ENCODE results near the gene VPS54. TPM values are rescaled to one million over a fixed set of nuclear protein-coding genes. Genes with fewer than 3 reads are reported as not detected.

VPS54 gene
- total RNA-seq, 1 experiment from 2014 or later = 21.2 TPM

GRCh38 chr2:63888490-63889402 is 130.5 kb downstream of the VPS54 start:
- in situ Hi-C loops (cut with HindIII; ENCODE audit: low pct_unique_long_range_greater_than_20kb, low sequenced_read_pairs) (no loop called here), intact Hi-C loops (cut with micrococcal nuclease; ENCODE audit: unreplicated experiment) (loop anchor here (1.0 kb wide), 1 partner anchor 196 kb away; no protein-coding TSS in a partner anchor)
- CTCF ChIA-PET = no interaction called here
- H3K4me3 ChIP-seq (ENCODE audit: low read depth in 2 of 2, low read length in 2 of 2) = no peak overlapping the region
- H3K36me3 ChIP-seq (ENCODE audit: control insufficient read depth, insufficient read depth, low read length) = peaks cover 39% of the 10 kb centered on the region
- POLR2A ChIA-PET = no interaction called here
- BruUV-seq (replicated peaks) = TSS peak; percentile 17
- H3K9me3 ChIP-seq (ENCODE audit: control insufficient read depth, insufficient read depth, low read depth, low read length) = no peaks in the 10 kb centered on the region
- H3K4me1 ChIP-seq (ENCODE audit: control insufficient read depth, insufficient read depth, low read length) = peaks cover 7% of the 10 kb centered on the region; the same call in 1 of the 2 replicates
- DNase-seq (ENCODE audit: low read depth, low spot score) = peak; percentile 30
- no peaks in the 10 kb centered on the region for H3K27me3 ChIP-seq (ENCODE audit: control insufficient read depth, insufficient read depth, low read length)
- TF ChIP-seq SIN3A (IDR thresholded peaks at IDR 0.05; ENCODE audit: borderline replicate concordance, insufficient read depth, low read depth, low read length) (no peak), CTCF (IDR thresholded peaks at IDR 0.05) (peak; percentile 86)
- H3K27ac ChIP-seq (ENCODE audit: low read length) = no peak overlapping the region
- peak; percentile 77 for ATAC-seq

GRCh38 chr2:63888053-63888452 is 131.2 kb downstream of the VPS54 start:
- DNase-seq (ENCODE audit: low read depth, low spot score) (no peak), ATAC-seq (no peak)
- no peak overlapping the region for H3K27ac ChIP-seq (ENCODE audit: low read length)
- in situ Hi-C loops (cut with HindIII; ENCODE audit: low pct_unique_long_range_greater_than_20kb, low sequenced_read_pairs) = no loop called here
- no peaks in the 10 kb centered on the region for H3K27me3 ChIP-seq (ENCODE audit: control insufficient read depth, insufficient read depth, low read length)
- peaks cover 7% of the 10 kb centered on the region; the same call in 1 of the 2 replicates for H3K4me1 ChIP-seq (ENCODE audit: control insufficient read depth, insufficient read depth, low read length)
- intact Hi-C loops (cut with micrococcal nuclease; ENCODE audit: unreplicated experiment) = no loop called here
- no TSS peak for BruUV-seq (replicated peaks)
- no peak overlapping the region for H3K4me3 ChIP-seq (ENCODE audit: low read depth in 2 of 2, low read length in 2 of 2)
- CTCF ChIA-PET = no interaction called here
- TF ChIP-seq, protein P1, sequence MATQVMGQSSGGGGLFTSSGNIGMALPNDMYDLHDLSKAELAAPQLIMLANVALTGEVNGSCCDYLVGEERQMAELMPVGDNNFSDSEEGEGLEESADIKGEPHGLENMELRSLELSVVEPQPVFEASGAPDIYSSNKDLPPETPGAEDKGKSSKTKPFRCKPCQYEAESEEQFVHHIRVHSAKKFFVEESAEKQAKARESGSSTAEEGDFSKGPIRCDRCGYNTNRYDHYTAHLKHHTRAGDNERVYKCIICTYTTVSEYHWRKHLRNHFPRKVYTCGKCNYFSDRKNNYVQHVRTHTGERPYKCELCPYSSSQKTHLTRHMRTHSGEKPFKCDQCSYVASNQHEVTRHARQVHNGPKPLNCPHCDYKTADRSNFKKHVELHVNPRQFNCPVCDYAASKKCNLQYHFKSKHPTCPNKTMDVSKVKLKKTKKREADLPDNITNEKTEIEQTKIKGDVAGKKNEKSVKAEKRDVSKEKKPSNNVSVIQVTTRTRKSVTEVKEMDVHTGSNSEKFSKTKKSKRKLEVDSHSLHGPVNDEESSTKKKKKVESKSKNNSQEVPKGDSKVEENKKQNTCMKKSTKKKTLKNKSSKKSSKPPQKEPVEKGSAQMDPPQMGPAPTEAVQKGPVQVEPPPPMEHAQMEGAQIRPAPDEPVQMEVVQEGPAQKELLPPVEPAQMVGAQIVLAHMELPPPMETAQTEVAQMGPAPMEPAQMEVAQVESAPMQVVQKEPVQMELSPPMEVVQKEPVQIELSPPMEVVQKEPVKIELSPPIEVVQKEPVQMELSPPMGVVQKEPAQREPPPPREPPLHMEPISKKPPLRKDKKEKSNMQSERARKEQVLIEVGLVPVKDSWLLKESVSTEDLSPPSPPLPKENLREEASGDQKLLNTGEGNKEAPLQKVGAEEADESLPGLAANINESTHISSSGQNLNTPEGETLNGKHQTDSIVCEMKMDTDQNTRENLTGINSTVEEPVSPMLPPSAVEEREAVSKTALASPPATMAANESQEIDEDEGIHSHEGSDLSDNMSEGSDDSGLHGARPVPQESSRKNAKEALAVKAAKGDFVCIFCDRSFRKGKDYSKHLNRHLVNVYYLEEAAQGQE (IDR thresholded peaks at IDR 0.05; ENCODE audit: insufficient read depth in 1 of 2, low read depth in 2 of 2, low read length in 1 of 2) = no peak
- TF ChIP-seq POLR2AphosphoS5 (IDR thresholded peaks at IDR 0.05; ENCODE audit: low read depth, low read length) = no peak
- TF ChIP-seq TCF7L2 (IDR thresholded peaks at IDR 0.05; ENCODE audit: low read depth, low read length) = no peak
- POLR2A ChIA-PET = no interaction called here
- H3K36me3 ChIP-seq (ENCODE audit: control insufficient read depth, insufficient read depth, low read length) = peaks cover 35% of the 10 kb centered on the region
- no peaks in the 10 kb centered on the region for H3K9me3 ChIP-seq (ENCODE audit: control insufficient read depth, insufficient read depth, low read depth, low read length)

GRCh38 chr2:63886445-63886844 is 132.8 kb downstream of the VPS54 start:
- ATAC-seq (no peak), DNase-seq (ENCODE audit: low read depth, low spot score) (no peak)
- POLR2A ChIA-PET = no interaction called here
- Histone ChIP-seq H3K27me3 (ENCODE audit: control insufficient read depth, insufficient read depth, low read length) (no peaks in the 10 kb centered on the region), H3K9me3 (ENCODE audit: control insufficient read depth, insufficient read depth, low read depth, low read length) (no peaks in the 10 kb centered on the region), H3K4me3 (ENCODE audit: low read depth in 2 of 2, low read length in 2 of 2) (no peak overlapping the region), H3K36me3 (ENCODE audit: control insufficient read depth, insufficient read depth, low read length) (peaks cover 20% of the 10 kb centered on the region), H3K27ac (ENCODE audit: low read length) (no peak overlapping the region), H3K4me1 (ENCODE audit: control insufficient read depth, insufficient read depth, low read length) (peaks cover 3% of the 10 kb centered on the region; the same call in 1 of the 2 replicates)
- in situ Hi-C loops (cut with HindIII; ENCODE audit: low pct_unique_long_range_greater_than_20kb, low sequenced_read_pairs) = no loop called here
- no TSS peak for BruUV-seq (replicated peaks)
- TF ChIP-seq TCF7L2 (IDR thresholded peaks at IDR 0.05; ENCODE audit: low read depth, low read length) = no peak
- TF ChIP-seq CTCF (IDR thresholded peaks at IDR 0.05) = no peak
- no peak for TF ChIP-seq POLR2AphosphoS5 (IDR thresholded peaks at IDR 0.05; ENCODE audit: low read depth, low read length)
- TF ChIP-seq, protein P1 (IDR thresholded peaks at IDR 0.05; ENCODE audit: insufficient read depth in 1 of 2, low read depth in 2 of 2, low read length in 1 of 2) = no peak
- no peak for TF ChIP-seq SIN3A (IDR thresholded peaks at IDR 0.05; ENCODE audit: borderline replicate concordance, insufficient read depth, low read depth, low read length)
- CTCF ChIA-PET = no interaction called here
- intact Hi-C loops (cut with micrococcal nuclease; ENCODE audit: unreplicated experiment) = no loop called here
